Measurements from ENCODE around the gene DGLUCY. TPM values are rescaled to one million over a fixed set of nuclear protein-coding genes. Genes with fewer than 3 reads are reported as not detected.
A peak's percentile ranks its signal among the peaks of the same experiment; 100 is the strongest.

DGLUCY gene
- total RNA-seq, 2 experiments from 2014 or later: 31.9 to 36.1 TPM

GRCh38 chr14:91250912-91251311 lies 137.0 kb downstream of the DGLUCY start:
- Mint-ChIP-seq H3K4me1 (peaks cover 77% of the 10 kb centered on the region), H3K9me3 (peaks cover 5% of the 10 kb centered on the region), H3K27ac (peak overlapping the region; percentile 91), H3K27me3 (no peaks in the 10 kb centered on the region), H3K36me3 (peaks cover 39% of the 10 kb centered on the region), H3K4me3 (no peak overlapping the region)
- no peak for DNase-seq

- no peaks in the 10 kb centered on the region for H3K27me3 Mint-ChIP-seq
- H3K4me3 Mint-ChIP-seq: peak overlapping the region; percentile 40
- H3K27ac Mint-ChIP-seq: no peak overlapping the region
- peaks cover 70% of the 10 kb centered on the region for H3K4me1 Mint-ChIP-seq
- no peaks in the 10 kb centered on the region for H3K9me3 Mint-ChIP-seq
- H3K36me3 Mint-ChIP-seq: peaks cover 22% of the 10 kb centered on the region
- DNase-seq: peak; percentile 58
These were observed 139.3 kb downstream of the DGLUCY start for GRCh38 chr14:91252871-91253794.

DNA sequence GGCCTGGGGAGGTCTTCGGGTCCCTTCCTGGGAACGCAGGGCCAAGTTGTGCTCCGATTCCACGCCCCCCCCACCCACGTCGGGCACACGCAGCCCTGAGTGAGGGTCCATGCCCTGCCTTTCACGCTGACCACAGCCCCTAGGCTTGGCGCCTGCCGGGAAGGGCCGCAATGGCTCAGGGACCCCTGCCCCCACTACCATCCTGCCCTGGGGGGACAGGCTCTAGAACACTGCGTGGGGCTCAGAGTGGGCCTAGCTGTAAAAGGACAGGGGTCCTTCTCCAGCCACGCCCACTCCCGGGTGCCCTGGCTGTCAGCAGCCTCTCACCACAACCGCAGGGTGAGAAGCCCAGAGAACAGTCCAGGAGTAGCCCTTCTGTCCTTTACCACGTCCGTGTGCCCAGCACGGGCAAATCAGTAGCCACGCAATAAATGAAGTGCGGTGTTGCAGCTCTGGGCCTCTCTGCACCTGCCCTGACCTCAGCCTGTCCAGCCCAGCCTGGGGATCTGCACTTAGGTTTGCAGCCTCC lies 140.0 kb downstream of the DGLUCY start:
- Mint-ChIP-seq H3K27me3 (no peaks in the 10 kb centered on the region), H3K27ac (peak overlapping the region; percentile 30), H3K36me3 (peaks cover 18% of the 10 kb centered on the region), H3K9me3 (no peaks in the 10 kb centered on the region), H3K4me1 (peaks cover 64% of the 10 kb centered on the region), H3K4me3 (peak overlapping the region; percentile 58)
- no peak for DNase-seq

DNA sequence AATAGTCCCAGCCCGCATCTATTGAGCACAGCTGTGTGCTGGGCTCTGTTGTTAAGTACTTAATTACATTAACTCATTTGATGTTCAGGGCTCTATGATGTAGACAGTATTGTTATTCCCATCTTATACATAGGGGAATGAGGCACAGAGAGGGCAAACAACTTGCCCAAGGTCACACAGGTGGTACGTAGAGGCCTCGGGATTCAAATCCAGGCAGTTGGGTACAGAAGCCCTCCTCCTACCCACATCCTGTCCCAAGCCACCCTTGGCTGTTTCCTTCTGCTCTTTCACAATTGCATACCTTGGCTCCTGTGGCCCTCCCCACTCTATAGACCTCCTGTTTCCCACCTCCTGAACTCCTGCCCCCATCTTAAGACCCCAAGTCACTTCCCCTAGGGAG lies 140.6 kb downstream of the DGLUCY start:
- H3K27me3 Mint-ChIP-seq: no peaks in the 10 kb centered on the region
- H3K9me3 Mint-ChIP-seq: no peaks in the 10 kb centered on the region
- H3K4me1 Mint-ChIP-seq: peaks cover 62% of the 10 kb centered on the region
- DNase-seq: peak; percentile 32
- peaks cover 18% of the 10 kb centered on the region for H3K36me3 Mint-ChIP-seq
- peak overlapping the region; percentile 58 for H3K4me3 Mint-ChIP-seq
- H3K27ac Mint-ChIP-seq: peak overlapping the region; percentile 30

DNA sequence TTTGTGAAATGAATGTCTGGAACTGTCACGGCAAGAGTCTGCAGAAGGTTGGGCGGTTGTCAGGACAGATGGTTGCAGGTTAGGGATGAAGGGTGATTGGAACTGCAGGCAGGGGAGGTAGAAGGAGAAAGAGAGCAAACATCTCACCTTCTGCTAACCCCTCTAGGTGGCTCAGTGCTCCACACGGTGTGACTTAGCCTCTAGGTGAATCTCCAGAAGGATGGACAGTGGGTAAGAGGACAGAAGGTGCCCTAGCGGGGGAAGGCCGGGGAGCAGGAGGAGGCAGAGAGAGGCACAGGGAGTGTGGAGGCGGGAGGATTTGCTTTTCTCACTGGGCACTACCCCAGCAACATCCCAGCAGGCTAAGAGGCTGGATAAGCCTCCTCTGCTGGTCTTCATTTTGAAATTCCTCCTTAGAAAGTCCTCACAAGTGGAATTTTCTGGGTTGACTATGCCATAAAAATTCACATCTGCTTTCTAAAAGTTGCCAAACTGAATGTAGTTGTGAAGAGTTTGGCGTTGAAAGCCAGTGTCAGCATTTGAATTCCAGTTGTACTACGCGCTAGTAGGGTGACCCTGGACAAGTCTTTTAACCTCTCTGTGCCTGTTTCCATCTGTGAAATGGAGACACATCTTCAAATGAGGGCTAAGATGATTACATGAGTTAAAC lies 141.3 kb downstream of the DGLUCY start:
- H3K27ac Mint-ChIP-seq: no peak overlapping the region
- no peaks in the 10 kb centered on the region for H3K27me3 Mint-ChIP-seq
- no peaks in the 10 kb centered on the region for H3K9me3 Mint-ChIP-seq
- no peak overlapping the region for H3K4me3 Mint-ChIP-seq
- peaks cover 59% of the 10 kb centered on the region for H3K4me1 Mint-ChIP-seq
- H3K36me3 Mint-ChIP-seq: peaks cover 15% of the 10 kb centered on the region
- no peak for DNase-seq

DNA sequence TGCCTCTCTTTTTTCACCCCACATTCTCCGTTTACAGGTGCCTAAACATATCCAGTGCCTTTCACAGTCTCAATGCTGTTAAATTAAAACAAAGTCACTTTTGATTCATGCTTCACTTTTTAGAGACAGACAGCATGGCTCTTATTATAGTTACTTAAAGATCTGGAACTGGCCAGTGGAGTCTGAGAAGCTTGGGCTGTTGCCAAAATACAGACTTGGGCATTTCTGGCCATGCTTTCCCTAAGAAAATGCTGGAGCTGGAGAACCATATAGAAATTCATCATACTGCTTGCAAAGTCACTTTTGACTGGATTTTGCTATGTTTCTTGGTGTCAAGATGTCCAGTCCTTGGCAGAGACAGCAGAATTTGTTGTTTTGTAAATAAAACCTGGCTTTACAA lies 142.8 kb downstream of the DGLUCY start:
- DNase-seq: no peak
- Mint-ChIP-seq H3K4me1 (peaks cover 56% of the 10 kb centered on the region), H3K9me3 (peaks cover 1% of the 10 kb centered on the region), H3K27me3 (no peaks in the 10 kb centered on the region), H3K4me3 (no peak overlapping the region), H3K27ac (no peak overlapping the region), H3K36me3 (peaks cover 5% of the 10 kb centered on the region)

- Mint-ChIP-seq H3K27ac (peak overlapping the region; percentile 74), H3K9me3 (peaks cover 1% of the 10 kb centered on the region), H3K4me3 (no peak overlapping the region), H3K36me3 (no peaks in the 10 kb centered on the region), H3K27me3 (no peaks in the 10 kb centered on the region), H3K4me1 (peaks cover 53% of the 10 kb centered on the region)
- DNase-seq: no peak
These were observed 143.6 kb downstream of the DGLUCY start for GRCh38 chr14:91257328-91258010.

- Mint-ChIP-seq H3K27me3 (no peaks in the 10 kb centered on the region), H3K9me3 (peaks cover 1% of the 10 kb centered on the region), H3K27ac (peak overlapping the region; percentile 74), H3K4me3 (no peak overlapping the region), H3K4me1 (peaks cover 55% of the 10 kb centered on the region), H3K36me3 (no peaks in the 10 kb centered on the region)
- no peak for DNase-seq
These were observed 144.2 kb downstream of the DGLUCY start for GRCh38 chr14:91258011-91258618.

- H3K4me3 Mint-ChIP-seq: no peak overlapping the region
- peaks cover 60% of the 10 kb centered on the region for H3K4me1 Mint-ChIP-seq
- no peak overlapping the region for H3K27ac Mint-ChIP-seq
- no peak for DNase-seq
- H3K9me3 Mint-ChIP-seq: peaks cover 1% of the 10 kb centered on the region
- peaks cover 1% of the 10 kb centered on the region for H3K36me3 Mint-ChIP-seq
- no peaks in the 10 kb centered on the region for H3K27me3 Mint-ChIP-seq
These were observed 145.0 kb downstream of the DGLUCY start for GRCh38 chr14:91258876-91259275.

GRCh38 chr14:91261115-91261514 lies 147.2 kb downstream of the DGLUCY start:
- peaks cover 53% of the 10 kb centered on the region for H3K4me1 Mint-ChIP-seq
- peak overlapping the region; percentile 79 for H3K27ac Mint-ChIP-seq
- peaks cover 1% of the 10 kb centered on the region for H3K36me3 Mint-ChIP-seq
- peak; percentile 73 for DNase-seq
- H3K4me3 Mint-ChIP-seq: no peak overlapping the region
- no peaks in the 10 kb centered on the region for H3K27me3 Mint-ChIP-seq
- H3K9me3 Mint-ChIP-seq: peaks cover 1% of the 10 kb centered on the region

GRCh38 chr14:91261986-91262549 lies 148.2 kb downstream of the DGLUCY start:
- peaks cover 49% of the 10 kb centered on the region for H3K4me1 Mint-ChIP-seq
- no peak for DNase-seq
- no peak overlapping the region for H3K27ac Mint-ChIP-seq
- H3K36me3 Mint-ChIP-seq: peaks cover 1% of the 10 kb centered on the region
- peaks cover 1% of the 10 kb centered on the region for H3K9me3 Mint-ChIP-seq
- H3K4me3 Mint-ChIP-seq: no peak overlapping the region
- no peaks in the 10 kb centered on the region for H3K27me3 Mint-ChIP-seq

GRCh38 chr14:91263329-91263728 lies 149.5 kb downstream of the DGLUCY start:
- Mint-ChIP-seq H3K4me1 (peaks cover 45% of the 10 kb centered on the region), H3K27ac (peak overlapping the region; percentile 26), H3K36me3 (peaks cover 12% of the 10 kb centered on the region), H3K4me3 (peak overlapping the region; percentile 38), H3K27me3 (no peaks in the 10 kb centered on the region), H3K9me3 (peaks cover 1% of the 10 kb centered on the region)
- no peak for DNase-seq

- Mint-ChIP-seq H3K27ac (peak overlapping the region; percentile 30), H3K27me3 (no peaks in the 10 kb centered on the region), H3K36me3 (peaks cover 18% of the 10 kb centered on the region), H3K4me1 (peaks cover 49% of the 10 kb centered on the region), H3K9me3 (peaks cover 1% of the 10 kb centered on the region), H3K4me3 (peak overlapping the region; percentile 65)
- DNase-seq: peak; percentile 51
These were observed 150.6 kb downstream of the DGLUCY start for GRCh38 chr14:91264151-91265150.

Measured in activated naive CD8-positive, alpha-beta T cell treated with anti-CD3 and anti-CD28 coated beads for 36 hours (primary cell).